Measurements from ENCODE around the gene KLHL13.

The KLHL13 gene

DNA sequence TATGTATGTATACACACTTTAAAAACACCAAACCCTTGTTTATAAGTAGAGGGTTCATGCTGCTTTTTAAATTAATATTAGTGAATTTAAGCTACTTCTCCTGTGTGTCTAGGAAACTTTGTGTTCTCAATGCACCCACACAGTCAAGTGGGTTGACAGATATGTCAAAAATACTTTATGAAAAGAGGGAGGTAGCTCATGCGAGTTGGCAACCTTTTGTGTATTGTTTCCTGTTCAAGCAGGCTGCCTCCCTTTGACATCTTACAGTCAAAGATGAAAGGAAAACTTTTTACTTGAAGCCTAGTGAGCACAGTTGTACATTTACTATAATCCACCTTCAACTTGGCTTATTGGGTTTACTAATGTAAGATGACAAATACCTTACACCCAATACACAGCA, 218.4 kb downstream of the KLHL13 start:
- H3K27me3 ChIP-seq = no peaks in the 10 kb centered on the region
- H3K4me2 ChIP-seq = no peak overlapping the region
- H3K36me3 ChIP-seq = no peaks in the 10 kb centered on the region
- H4K20me1 ChIP-seq = no peaks in the 10 kb centered on the region
- peaks cover 6% of the 10 kb centered on the region for H3K4me1 ChIP-seq
- H3K9ac ChIP-seq = no peak overlapping the region
- TF ChIP-seq Cebpa-rat (IDR thresholded peaks at IDR 0.05) = no peak
- no peaks in the 10 kb centered on the region for H3K9me3 ChIP-seq
- no peak overlapping the region for H3K27ac ChIP-seq
- H3K4me3 ChIP-seq = no peak overlapping the region

DNA sequence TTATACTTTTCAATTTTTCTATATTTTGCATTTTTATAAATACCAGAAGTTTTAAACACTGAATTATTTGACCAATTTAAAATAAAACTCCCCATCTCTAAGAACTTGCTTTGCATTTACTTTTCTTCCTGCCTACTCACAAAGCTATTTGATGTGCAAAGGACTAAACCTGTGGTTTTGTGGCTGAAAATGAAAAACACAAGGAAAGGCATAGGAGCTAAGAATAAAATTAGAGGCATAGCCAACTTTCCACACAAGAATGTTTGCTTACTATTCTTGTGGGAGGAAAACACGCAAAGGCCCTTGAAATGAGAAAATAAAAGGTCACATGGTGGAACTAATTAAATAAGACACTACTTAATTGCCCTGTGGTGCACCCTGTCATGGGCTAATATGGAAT, 221.2 kb downstream of the KLHL13 start:
- H3K27ac ChIP-seq = no peak overlapping the region
- H3K9ac ChIP-seq = no peak overlapping the region
- no peaks in the 10 kb centered on the region for H3K36me3 ChIP-seq
- peaks cover 6% of the 10 kb centered on the region for H3K4me1 ChIP-seq
- no peak for TF ChIP-seq Cebpa-rat (IDR thresholded peaks at IDR 0.05)
- H3K4me3 ChIP-seq = no peak overlapping the region
- H4K20me1 ChIP-seq = no peaks in the 10 kb centered on the region
- H3K27me3 ChIP-seq = no peaks in the 10 kb centered on the region
- H3K9me3 ChIP-seq = no peaks in the 10 kb centered on the region
- H3K4me2 ChIP-seq = peak overlapping the region; percentile 32

DNA sequence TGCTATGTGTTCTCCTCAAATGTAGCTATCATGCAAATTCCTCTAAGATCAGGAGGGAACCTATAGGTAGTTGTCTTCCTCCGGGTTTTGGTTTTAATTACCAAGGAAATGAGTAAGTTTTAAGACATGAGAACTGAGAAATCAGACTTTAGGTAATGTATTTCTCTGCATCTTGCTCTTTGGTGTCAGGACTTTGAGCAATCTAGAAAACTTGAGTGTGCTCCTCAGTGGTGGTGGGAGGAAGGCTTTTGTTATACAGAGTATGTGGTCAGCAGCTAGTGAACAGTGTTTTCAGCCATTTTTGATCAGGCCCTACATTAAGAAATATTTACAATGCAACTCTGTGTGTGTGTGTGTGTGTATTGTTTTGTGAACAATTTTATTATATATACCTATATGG, 224.1 kb downstream of the KLHL13 start:
- no peaks in the 10 kb centered on the region for H4K20me1 ChIP-seq
- H3K36me3 ChIP-seq = no peaks in the 10 kb centered on the region
- H3K4me2 ChIP-seq = no peak overlapping the region
- H3K27me3 ChIP-seq = no peaks in the 10 kb centered on the region
- H3K9ac ChIP-seq = no peak overlapping the region
- TF ChIP-seq Cebpa-rat (IDR thresholded peaks at IDR 0.05) = no peak
- no peak overlapping the region for H3K27ac ChIP-seq
- H3K9me3 ChIP-seq = no peaks in the 10 kb centered on the region
- no peak overlapping the region for H3K4me3 ChIP-seq
- H3K4me1 ChIP-seq = peaks cover 6% of the 10 kb centered on the region

DNA sequence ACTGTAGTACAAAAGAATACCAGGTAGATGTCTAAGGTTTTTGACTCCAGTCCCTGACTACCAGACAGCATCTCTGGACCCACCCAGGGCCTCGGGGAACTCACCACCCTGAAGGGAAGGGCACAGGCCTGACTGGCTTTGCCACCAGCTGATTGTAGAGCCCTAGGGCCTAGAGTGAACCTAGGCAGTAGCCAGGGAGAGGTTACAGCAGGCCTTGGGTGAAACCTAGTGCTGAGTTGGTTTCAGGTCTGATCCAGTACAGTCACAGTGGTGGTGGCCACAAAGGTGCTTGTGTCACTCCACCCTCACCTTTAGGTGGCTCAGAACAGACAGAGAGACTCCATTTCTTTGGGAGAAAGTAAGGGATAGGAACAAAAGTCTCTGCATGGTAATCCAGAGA, 244.8 kb downstream of the KLHL13 start:
- no peak for TF ChIP-seq Cebpa-rat (IDR thresholded peaks at IDR 0.05)
- H3K4me1 ChIP-seq = no peaks in the 10 kb centered on the region

DNA sequence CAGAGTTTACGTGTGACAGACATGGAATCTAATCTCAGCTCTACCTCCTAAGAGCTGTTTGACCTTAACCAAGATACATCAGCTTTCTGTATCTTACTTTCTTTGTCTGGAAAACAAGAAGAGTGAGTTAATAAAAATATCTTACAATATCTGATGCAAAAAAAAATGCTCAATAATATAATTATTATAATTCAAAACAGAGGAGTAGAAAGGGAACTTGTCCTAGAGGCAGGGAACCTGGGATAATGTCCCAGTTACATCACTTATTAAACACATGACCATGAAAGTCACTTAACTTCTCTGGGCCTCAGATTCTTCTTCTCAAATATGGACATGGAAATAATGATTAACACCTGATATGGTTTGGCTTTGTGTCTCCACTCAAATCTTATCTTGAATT, 256.1 kb downstream of the KLHL13 start:
- Histone ChIP-seq H3K4me1 (no peaks in the 10 kb centered on the region), H3K27me3 (no peaks in the 10 kb centered on the region), H3K4me3 (no peak overlapping the region), H4K20me1 (no peaks in the 10 kb centered on the region), H3K9ac (no peak overlapping the region), H3K27ac (no peak overlapping the region), H3K4me2 (no peak overlapping the region), H3K36me3 (no peaks in the 10 kb centered on the region), H3K9me3 (no peaks in the 10 kb centered on the region)
- TF ChIP-seq Cebpa-rat (IDR thresholded peaks at IDR 0.05) = no peak

More for the DNA sequence above, 244.8 kb downstream of the KLHL13 start:
- Histone ChIP-seq H3K4me2 (no peak overlapping the region), H3K27me3 (no peaks in the 10 kb centered on the region), H4K20me1 (no peaks in the 10 kb centered on the region), H3K9ac (no peak overlapping the region), H3K36me3 (no peaks in the 10 kb centered on the region), H3K9me3 (peaks cover 14% of the 10 kb centered on the region), H3K4me3 (no peak overlapping the region), H3K27ac (no peak overlapping the region)

DNA sequence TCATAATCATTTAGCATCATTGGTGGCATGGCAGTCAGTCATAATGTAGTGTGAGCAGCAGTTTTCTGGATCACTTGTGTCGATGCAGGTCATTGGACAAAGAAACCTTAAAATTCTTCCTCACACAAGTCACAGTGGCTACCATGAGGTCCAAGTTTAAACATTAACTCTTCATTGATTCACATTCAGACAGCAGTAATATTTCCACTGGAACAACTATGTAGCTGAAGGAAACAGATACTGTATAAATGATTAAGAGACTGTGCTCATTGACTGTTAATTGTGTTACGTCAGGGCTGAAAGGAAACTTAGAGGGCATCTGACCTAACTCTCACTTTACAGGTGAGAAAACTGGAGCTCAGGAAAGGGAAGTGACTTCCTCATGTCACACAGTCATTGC, 261.8 kb downstream of the KLHL13 start:
- Histone ChIP-seq H3K27me3 (no peaks in the 10 kb centered on the region), H3K9me3 (no peaks in the 10 kb centered on the region), H3K4me3 (no peak overlapping the region), H3K27ac (no peak overlapping the region), H3K4me1 (no peaks in the 10 kb centered on the region), H3K9ac (no peak overlapping the region), H3K4me2 (no peak overlapping the region), H4K20me1 (no peaks in the 10 kb centered on the region), H3K36me3 (no peaks in the 10 kb centered on the region)
- TF ChIP-seq Cebpa-rat (IDR thresholded peaks at IDR 0.05) = no peak

DNA sequence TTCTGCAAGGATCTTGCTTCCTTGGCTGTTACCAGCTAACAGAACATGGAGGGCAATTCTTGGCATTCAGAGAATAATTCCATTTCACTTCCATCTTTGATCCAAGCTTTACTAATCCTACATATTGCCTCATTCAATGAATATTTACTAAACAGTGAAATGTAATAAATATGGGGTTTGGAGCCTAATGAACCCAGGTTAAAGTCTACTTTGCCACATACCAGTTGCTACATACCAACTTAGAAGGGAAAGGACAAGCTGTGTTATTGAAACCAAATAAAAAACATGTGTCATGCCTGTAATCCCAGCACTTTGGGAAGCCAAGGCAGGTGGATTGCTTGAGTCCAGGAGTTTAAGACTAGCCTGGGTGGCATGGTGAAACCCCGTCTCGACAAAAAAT, 265.6 kb downstream of the KLHL13 start:
- Histone ChIP-seq H3K4me3 (no peak overlapping the region), H3K27me3 (no peaks in the 10 kb centered on the region), H3K4me1 (no peaks in the 10 kb centered on the region), H3K4me2 (no peak overlapping the region), H3K27ac (no peak overlapping the region), H3K9me3 (no peaks in the 10 kb centered on the region), H3K9ac (no peak overlapping the region), H3K36me3 (no peaks in the 10 kb centered on the region), H4K20me1 (no peaks in the 10 kb centered on the region)
- no peak for TF ChIP-seq Cebpa-rat (IDR thresholded peaks at IDR 0.05)
